GM21381 (cell line): ENCODE data around the gene AEBP1.

Experiments
- ATAC-seq: cut with Tn5 transposase; IDR thresholded peaks from one replicate; pipeline ENCODE4 v1.9.1; 2021; ENCODE audit warnings: mild to moderate bottlenecking, moderate library complexity; ENCODE audit not compliant: unreplicated experiment

Gene AEBP1

GRCh38 chr7:44066494-44067063, 37.6 kb upstream of the AEBP1 start:
- ATAC-seq = no peak

DNA sequence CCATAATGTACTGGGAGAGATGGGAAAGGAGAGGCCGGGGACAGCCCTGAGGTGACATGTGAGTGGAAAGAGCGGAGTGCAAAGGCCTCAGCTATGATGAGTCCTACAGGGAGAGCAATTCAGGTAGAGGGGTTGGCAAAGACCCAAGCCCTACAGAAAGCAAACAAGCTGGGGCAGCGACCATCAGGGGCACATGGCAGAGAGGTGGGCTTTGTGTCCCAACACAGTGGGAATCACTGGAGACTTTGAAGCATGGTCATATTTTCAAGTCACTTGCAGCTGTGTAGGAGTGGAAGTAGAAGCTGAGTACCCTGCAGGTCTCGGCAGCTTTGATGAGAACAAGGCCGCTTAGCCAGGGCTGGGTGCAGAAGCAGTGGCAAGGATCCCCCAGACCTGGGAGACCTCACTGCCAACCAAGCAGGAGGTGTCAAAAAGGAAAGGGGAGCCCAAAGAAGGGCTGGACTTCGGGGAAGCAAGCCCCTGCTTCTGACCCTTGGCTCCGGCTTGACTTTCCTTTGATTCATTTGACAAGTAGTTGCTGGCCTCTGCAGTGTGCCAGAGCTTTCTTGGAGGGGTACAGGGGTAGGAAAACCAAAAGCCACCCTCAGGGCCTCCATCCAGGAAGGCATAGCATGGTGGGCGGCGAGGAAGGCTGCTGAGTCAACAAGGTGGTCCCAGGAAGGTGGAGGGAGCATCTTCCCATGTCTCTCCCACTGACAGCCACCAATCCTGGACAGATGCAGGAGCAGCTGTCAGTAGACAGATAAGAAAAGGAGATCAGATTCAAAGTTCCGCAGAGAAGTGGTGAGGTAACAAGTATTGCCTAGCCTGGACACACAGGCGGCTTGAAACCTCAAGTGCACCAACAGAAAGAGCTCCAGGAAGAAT, 36.8 kb upstream of the AEBP1 start:
- ATAC-seq = no peak

- ATAC-seq = no peak
Measured at GRCh38 chr7:44068054-44068453, 36.1 kb upstream of the AEBP1 start.

- no peak for ATAC-seq
Measured at GRCh38 chr7:44071726-44072363, 32.3 kb upstream of the AEBP1 start.

- no peak for ATAC-seq
Measured at GRCh38 chr7:44072364-44073231, 31.5 kb upstream of the AEBP1 start.

DNA sequence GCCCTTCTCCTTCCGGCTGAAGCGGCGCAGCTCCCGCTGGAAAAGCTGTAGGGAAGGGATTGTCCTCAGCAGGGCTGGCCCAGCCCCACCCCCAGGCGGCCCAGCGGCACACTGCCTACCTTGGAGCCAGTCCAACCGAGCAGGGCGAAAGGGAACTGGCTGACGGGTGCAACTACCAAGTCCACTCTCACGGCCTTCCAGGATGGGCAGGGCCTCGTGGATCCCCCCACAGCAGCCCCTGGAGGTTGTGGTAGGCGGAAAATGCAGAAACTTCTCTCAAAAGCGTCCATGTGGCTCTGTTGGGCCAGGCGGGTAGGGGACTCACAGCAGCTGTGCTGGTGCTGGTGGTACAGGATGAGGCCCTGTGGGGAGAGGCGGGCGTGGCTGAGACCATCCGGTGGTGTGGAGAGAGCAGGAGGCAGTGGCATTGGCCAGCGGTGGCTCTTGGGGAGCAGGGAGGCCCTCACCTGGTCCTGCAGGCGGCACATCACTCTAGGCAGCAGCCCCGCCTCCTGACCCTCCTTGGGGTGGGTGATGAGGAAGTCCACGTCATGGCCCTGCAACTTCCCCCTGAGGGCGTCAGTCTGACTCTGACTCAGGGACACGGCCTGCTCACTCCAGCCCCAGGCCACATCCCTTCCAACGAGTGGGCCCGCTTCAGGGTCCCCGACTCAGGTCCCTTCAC, 30.3 kb upstream of the AEBP1 start:
- peak; percentile 55 for ATAC-seq

DNA sequence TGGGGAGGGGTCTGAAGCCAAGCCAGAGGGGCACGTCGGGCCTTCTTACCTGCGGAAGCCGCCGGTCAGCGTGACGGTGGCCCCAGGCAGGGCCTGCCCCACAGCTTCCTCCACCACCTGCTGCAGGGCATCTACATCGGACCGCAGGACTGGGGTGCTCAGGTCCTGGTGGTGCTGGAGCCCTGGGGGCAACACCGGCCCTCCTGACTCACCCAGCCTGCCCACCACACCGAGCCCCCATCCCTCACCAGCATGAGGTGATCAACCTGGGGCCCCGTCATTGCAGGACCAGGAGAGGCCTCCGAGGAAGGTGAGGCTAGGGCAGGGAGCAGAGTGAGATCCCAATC, 29.8 kb upstream of the AEBP1 start:
- no peak for ATAC-seq

DNA sequence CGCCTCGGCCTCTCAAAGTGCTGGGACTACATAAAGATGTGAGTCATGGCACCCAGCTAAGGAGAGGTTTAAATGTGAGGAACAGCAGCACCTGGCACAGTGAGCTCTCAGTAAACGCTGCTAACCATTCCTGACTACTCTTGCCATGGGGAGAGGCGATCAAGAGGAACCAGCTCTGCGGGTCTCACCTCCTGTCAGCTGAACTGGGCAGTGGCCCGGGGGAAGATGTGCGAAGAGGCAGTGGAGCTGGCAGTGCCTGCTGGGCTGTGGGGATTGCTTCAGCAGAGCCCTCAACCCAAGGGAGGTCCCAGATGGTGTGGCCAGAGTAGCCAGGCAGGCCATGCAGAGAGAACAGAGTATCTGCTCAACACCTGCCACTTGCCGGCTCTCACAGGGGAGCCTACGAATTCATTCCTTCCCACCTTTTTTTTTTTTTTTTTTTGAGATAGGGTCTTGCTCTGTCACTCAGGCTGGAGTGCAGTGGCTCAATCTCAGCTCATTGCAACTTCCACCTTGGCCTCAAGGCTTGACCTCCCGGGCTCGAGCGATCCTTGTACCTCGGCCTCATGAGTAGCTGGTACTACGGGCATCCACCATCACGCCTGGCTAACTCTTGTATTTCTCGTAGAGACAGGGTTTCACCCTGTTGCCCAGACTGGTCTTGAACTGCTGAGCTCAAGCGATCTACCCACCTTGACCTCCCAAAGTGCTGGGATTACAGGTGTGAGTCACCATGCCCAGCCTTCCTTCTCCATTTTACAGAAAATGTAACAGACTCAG, 28.7 kb upstream of the AEBP1 start:
- ATAC-seq = no peak

DNA sequence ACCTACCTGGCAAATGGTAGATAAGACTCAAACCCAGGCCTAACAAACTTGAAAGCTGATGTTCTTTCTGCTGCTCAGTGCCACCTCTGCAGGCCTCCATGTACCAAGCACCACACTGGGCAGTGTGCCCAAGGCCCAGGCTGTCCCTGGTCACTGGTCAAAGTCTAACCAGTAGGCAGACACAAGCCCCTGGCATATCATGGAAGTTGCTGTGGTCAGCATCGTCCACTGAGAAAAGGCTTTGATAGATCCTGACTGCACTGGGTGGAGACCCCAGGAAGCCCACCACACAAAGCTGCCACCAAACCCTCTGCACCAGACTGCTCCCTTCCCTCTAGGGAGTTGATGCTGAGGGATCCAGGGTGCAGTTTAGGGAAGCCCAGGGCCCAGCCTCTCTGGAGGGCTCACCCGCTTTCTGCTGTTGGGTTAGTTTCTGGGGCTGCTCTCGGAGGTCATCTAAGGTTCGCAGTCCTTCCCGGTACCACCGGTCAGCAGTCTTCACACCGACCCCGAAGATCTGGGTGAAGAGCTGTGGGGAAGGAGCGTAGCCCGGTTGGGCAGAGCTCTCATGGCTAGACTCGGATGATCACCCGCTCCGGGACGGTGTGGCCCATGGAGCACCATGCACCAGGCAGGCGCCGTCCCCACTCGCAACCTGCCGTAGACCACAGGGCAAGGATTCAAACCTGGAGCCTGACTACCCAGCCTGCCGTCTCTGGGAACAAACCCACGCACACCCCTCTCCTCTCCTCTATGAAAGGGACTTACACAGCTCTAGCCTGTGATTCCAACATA, 27.8 kb upstream of the AEBP1 start:
- ATAC-seq = no peak

DNA sequence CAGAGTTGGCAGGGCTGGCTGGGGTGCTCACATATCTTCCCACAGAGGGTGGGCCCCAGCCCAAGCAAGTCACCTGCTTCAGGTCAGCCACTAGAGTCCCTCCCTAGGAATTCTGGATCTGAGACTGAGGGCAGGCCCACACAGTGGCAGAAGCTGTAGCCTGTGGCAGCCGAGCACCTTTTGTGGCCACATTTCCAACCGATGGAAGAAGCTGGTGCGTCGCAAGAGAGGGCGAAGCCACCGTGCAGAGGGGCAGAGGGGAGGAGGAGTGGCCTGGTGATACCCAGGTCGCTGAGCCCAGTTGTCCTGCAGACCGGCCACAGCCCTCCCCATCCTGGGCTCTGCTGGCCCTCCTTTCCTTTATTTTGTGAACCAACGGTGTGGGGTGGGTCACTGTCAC, 27.1 kb upstream of the AEBP1 start:
- no peak for ATAC-seq

GRCh38 chr7:44077681-44078091, 26.5 kb upstream of the AEBP1 start:
- ATAC-seq = no peak

- no peak for ATAC-seq
Measured at GRCh38 chr7:44078521-44078920, 25.6 kb upstream of the AEBP1 start.

- ATAC-seq = no peak
Measured at GRCh38 chr7:44079331-44080021, 24.7 kb upstream of the AEBP1 start.

DNA sequence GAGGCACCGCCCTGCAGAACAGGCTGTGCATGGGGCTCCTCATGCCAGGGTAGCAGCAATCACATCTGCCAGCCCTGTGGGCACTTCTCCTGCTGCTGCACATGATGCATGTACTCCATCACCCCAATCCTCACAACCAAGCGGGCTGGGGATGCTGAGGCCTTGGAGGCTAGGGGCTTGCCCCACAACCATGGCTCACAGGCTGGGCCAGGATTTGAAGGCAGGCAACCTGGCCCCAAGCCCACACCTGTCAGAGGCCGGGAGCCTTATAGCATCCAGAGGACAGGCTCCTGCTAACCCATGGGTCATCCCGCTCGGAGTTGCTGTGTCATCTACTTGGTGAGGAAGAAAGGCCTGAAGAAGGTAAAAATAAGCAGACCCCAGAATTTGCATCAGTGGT, 24.0 kb upstream of the AEBP1 start:
- no peak for ATAC-seq

DNA sequence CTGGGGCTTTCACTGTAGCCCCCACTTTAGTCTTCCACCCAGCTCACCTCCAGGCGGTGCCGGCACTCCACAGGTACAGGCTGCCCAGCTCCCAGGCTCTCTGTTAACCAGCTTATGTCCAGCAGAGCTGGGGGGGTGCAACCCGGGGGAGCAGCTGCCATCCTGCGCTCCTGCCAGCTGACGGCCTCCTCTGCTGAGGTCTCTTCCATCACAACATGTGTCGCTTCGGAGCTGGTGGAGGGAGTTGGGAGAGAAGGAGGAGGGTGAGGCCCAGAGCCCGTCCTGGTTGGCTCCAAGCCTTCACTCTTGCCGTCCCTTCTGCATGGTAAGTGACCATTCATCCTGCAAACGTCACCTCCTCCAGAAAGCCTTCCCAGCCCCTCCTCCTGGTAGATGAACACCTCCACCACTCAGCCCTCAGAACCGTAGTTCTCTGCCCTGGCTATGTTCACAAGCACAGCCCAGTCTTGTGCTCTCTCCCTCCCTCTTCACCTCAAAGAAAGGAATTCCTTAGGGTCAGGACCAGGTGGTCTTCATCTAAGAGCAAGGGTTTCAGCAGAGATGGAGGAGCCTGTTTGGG, 23.4 kb upstream of the AEBP1 start:
- no peak for ATAC-seq

DNA sequence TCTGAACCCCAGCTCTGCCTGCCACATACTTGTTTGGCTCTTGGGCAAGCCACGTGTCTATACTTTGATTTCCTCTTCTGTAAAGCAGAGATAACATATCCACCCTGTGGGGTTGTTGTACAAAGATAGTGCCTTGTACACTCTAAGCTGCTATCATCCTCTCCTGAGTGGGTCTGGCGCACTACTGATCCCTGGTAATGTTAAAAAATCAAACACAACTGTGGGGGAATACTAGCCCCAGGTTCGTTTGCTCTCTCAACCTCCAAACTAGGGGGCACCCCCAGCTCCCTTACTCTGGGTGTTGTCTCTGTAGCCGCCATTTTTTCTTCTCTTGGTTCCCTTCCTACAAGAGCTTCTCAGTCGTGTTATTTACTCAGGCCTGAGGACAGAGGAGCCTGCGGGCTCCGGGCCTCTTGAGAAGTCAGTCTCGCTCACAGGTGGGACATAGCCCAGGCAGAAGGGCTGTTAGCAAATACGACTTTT, 22.8 kb upstream of the AEBP1 start:
- ATAC-seq = no peak

DNA sequence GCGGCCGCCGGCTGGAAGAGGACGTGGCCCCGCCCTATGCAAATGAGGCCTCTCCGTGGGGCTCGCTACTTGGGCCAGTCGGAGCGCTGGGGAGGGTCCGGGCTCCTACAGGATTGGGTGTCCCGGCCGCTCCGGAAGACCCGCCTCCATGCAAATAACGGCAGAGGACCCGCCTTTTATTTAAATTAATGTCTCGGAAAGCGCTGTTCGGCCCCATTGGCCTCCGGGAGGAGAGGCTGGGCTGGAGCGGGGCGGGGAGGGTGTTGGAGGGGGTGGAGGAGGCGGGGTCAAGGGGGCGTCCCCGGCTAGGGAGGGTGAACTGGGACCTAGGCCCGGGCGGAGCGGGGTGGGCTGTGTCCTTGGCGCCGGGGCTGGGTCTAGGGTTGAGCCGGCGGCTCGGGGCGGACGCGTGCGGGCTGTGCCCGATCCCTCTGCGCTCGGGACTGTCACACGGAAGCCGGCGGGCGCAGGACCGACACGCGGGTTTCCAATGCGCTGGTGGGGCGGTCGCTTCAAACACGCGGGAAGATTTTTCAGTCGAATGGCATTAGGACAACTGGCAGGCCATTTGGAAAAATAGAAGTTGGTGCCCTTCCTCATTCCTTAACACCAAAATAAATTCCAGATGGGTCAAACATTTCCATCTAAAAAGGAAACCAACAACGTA, 21.5 kb upstream of the AEBP1 start:
- ATAC-seq = peak; percentile 91
